H1 (cell line): ENCODE data around the gene PRADC1.

ENCODE experiments used
- CTCF ChIP-seq, 3 experiments: IDR thresholded peaks; 1 replicate in 2 of 3; 2 replicates in 1 of 3; pipeline versions ENCODE4 v1.5.1 to v1.6.1; 2011; ENCODE audit warnings: low read length in 3 of 3, mild to moderate bottlenecking in 3 of 3, inconsistent platforms in 2 of 3, low read depth in 1 of 3, moderate library complexity in 1 of 3; ENCODE audit not compliant: insufficient read depth in 1 of 3; ENCODE audit errors: control extremely low read depth in 1 of 3
- YY1 ChIP-seq: IDR thresholded peaks from 2 replicates; pipeline ENCODE4 v1.6.1; 2011; ENCODE audit warnings: low read depth, mild to moderate bottlenecking, low read length

GRCh38 chr2:73258913-73259215 lies 25.8 kb upstream of the PRADC1 start:
- TF ChIP-seq YY1 (no peak), CTCF (IDR thresholded peaks at IDR 0.05; ENCODE audit: control extremely low read depth in 1 of 3, insufficient read depth in 1 of 3, low read depth in 1 of 3, low read length in 3 of 3) (no peak)
